GM18861 (cell line): ENCODE results near the gene LILRB3.
"Not testable (repeated sequence)": the region's sequence is repeated elsewhere in the genome, so short reads cannot be mapped to it uniquely, and the experiment has no call there.

Experiments used
- ATAC-seq: cut with Tn5 transposase; IDR thresholded peaks from one replicate; pipeline ENCODE4 v1.9.1; 2021; ENCODE audit not compliant: unreplicated experiment

Gene LILRB3

GRCh38 chr19:54191011-54191810 lies 31.6 kb downstream of the LILRB3 start, which contains the start of gene TSEN34:
Gene TSEN34 (plus strand): TSS chr19:54191308. CDS start chr19:54191365, 57 bp downstream.
- ATAC-seq: peak; percentile 20

- ATAC-seq: peak; percentile 37
Measured at GRCh38 chr19:54190503-54191010, 32.2 kb downstream of the LILRB3 start.

GRCh38 chr19:54189735-54190502 lies 32.9 kb downstream of the LILRB3 start:
- ATAC-seq: peak; percentile 39

- peak; percentile 18 for ATAC-seq
Measured at GRCh38 chr19:54189145-54189734, 33.6 kb downstream of the LILRB3 start, which contains the start of gene MBOAT7. Gene MBOAT7 (minus strand): TSS chr19:54189580. CDS start chr19:54188508, 1,072 bp downstream.

- ATAC-seq: no peak
Measured at GRCh38 chr19:54188215-54188871, 34.5 kb downstream of the LILRB3 start.

GRCh38 chr19:54186934-54187381 lies 35.8 kb downstream of the LILRB3 start:
- no peak for ATAC-seq

GRCh38 chr19:54186351-54186750 lies 36.5 kb downstream of the LILRB3 start:
- no peak for ATAC-seq

- no peak for ATAC-seq
Measured at GRCh38 chr19:54183431-54183830, 39.4 kb downstream of the LILRB3 start.

GRCh38 chr19:54181894-54182293 lies 40.9 kb downstream of the LILRB3 start:
- ATAC-seq: not testable (repeated sequence)

- ATAC-seq: no peak
Measured at GRCh38 chr19:54180691-54181091, 42.1 kb downstream of the LILRB3 start.

- ATAC-seq: no peak
Measured at GRCh38 chr19:54179921-54180461, 42.8 kb downstream of the LILRB3 start.

GRCh38 chr19:54179262-54179852 lies 43.5 kb downstream of the LILRB3 start:
- no peak for ATAC-seq

- ATAC-seq: no peak
Measured at GRCh38 chr19:54178581-54179261, 44.1 kb downstream of the LILRB3 start.

- no peak for ATAC-seq
Measured at GRCh38 chr19:54173951-54174834, 48.6 kb downstream of the LILRB3 start.

GRCh38 chr19:54173359-54173699 lies 49.5 kb downstream of the LILRB3 start:
- no peak for ATAC-seq

GRCh38 chr19:54172471-54173358 lies 50.1 kb downstream of the LILRB3 start, which contains the start of gene TMC4:
Gene TMC4 (minus strand): TSS chr19:54173160. CDS start chr19:54173117, 43 bp downstream.
- ATAC-seq: no peak

- ATAC-seq: not testable (repeated sequence)
Measured at GRCh38 chr19:54171736-54172431, 50.9 kb downstream of the LILRB3 start.
